DOHH2 (cell line): ENCODE results near the gene PGAP1.

Experiments used
- H3F3A ChIP-seq: fragments of 200-600 bp; sonication (generic), shearing (Covaris generic); 2 replicates; pipeline ENCODE4 v1.6.0; 2016; ENCODE audit warnings: antibody characterized with exemption, mild to moderate bottlenecking; ENCODE audit not compliant: control insufficient read depth, insufficient read depth
- H3K27ac ChIP-seq: fragments of 200-600 bp; sonication (generic); 2 replicates; pipeline ENCODE4 v1.5.1; 2014; ENCODE audit warnings: low read depth, mild to moderate bottlenecking, low read length, moderate library complexity
- H3K27me3 ChIP-seq: fragments of 200-600 bp; sonication (generic); 2 replicates; pipeline ENCODE4 v1.6.1; 2014; ENCODE audit warnings: mild to moderate bottlenecking, low read length, mixed read lengths; ENCODE audit not compliant: control insufficient read depth
- H3K36me3 ChIP-seq: fragments of 200-600 bp; sonication (generic); 2 replicates; pipeline ENCODE4 v1.6.1; 2014; ENCODE audit warnings: mild to moderate bottlenecking, low read length, moderate library complexity, mixed read lengths; ENCODE audit not compliant: control insufficient read depth
- H3K4me1 ChIP-seq: fragments of 200-600 bp; sonication (generic); 2 replicates; pipeline ENCODE4 v1.6.1; 2014; ENCODE audit warnings: mild to moderate bottlenecking, low read length, mixed read lengths; ENCODE audit not compliant: control insufficient read depth
- H3K4me2 ChIP-seq: fragments of 200-600 bp; sonication (generic); 2 replicates; pipeline ENCODE4 v1.6.0; 2014; ENCODE audit warnings: mild to moderate bottlenecking, low read length, moderate library complexity
- H3K4me3 ChIP-seq: fragments of 200-600 bp; sonication (generic); 2 replicates; pipeline ENCODE4 v1.5.1; 2014; ENCODE audit warnings: mild to moderate bottlenecking, low read length, mixed read lengths
- H3K79me2 ChIP-seq: fragments of 200-600 bp; sonication (generic); 2 replicates; pipeline ENCODE4 v1.6.1; 2014; ENCODE audit warnings: mild to moderate bottlenecking, low read length, mixed read lengths; ENCODE audit not compliant: control insufficient read depth
- H3K9me2 ChIP-seq: fragments of 200-600 bp; sonication (generic); replicated peaks from 2 replicates; pipeline ENCODE4 v1.6.1; 2014; ENCODE audit warnings: mild to moderate bottlenecking, low read length, mixed read lengths; ENCODE audit not compliant: control insufficient read depth
- H3K9me3 ChIP-seq: fragments of 200-600 bp; sonication (generic); 2 replicates; pipeline ENCODE4 v1.6.1; 2014; ENCODE audit warnings: antibody characterized with exemption, low read length, mixed read lengths; ENCODE audit not compliant: control insufficient read depth, insufficient read depth
- H4K20me1 ChIP-seq: fragments of 200-600 bp; sonication (generic); 2 replicates; pipeline ENCODE4 v1.6.0; 2014; ENCODE audit warnings: low read depth, mild to moderate bottlenecking, antibody characterized with exemption, low read length, moderate library complexity; ENCODE audit not compliant: control insufficient read depth, insufficient read depth
- EZH2phosphoT487 ChIP-seq: fragments of 200-600 bp; sonication (generic); IDR thresholded peaks from 2 replicates; pipeline ENCODE4 v1.6.1; 2017; ENCODE audit warnings: borderline replicate concordance, mild to moderate bottlenecking, antibody characterized with exemption, low read length, moderate library complexity, mixed read lengths
- TF ChIP-seq, protein P1 (sequence below): fragments of 200-600 bp; sonication (generic); IDR thresholded peaks from one replicate; pipeline ENCODE4 v1.5.1; 2014; ENCODE audit warnings: antibody characterized with exemption, mild to moderate bottlenecking, low read depth, low read length; ENCODE audit not compliant: poor library complexity, severe bottlenecking

The PGAP1 gene

DNA sequence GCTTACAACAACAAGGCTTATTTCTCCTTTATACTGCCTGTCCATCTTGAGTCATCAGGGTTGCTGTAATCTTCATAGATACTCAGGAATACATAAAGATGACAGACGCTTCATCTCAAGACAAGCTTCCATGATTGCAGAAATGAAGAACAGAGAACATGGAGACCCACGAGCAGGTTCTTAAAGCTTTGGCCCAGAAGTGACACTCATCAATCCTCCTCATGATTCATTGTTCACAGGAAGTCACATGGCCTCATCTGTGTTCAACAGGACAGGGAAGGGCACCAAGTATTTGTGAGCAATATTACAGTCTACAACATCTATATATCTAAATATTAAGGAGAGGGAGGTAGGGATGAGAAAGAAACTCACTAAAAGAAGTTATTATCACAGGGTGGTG lies 36.5 kb upstream of the PGAP1 start:
- TF ChIP-seq, protein P1, sequence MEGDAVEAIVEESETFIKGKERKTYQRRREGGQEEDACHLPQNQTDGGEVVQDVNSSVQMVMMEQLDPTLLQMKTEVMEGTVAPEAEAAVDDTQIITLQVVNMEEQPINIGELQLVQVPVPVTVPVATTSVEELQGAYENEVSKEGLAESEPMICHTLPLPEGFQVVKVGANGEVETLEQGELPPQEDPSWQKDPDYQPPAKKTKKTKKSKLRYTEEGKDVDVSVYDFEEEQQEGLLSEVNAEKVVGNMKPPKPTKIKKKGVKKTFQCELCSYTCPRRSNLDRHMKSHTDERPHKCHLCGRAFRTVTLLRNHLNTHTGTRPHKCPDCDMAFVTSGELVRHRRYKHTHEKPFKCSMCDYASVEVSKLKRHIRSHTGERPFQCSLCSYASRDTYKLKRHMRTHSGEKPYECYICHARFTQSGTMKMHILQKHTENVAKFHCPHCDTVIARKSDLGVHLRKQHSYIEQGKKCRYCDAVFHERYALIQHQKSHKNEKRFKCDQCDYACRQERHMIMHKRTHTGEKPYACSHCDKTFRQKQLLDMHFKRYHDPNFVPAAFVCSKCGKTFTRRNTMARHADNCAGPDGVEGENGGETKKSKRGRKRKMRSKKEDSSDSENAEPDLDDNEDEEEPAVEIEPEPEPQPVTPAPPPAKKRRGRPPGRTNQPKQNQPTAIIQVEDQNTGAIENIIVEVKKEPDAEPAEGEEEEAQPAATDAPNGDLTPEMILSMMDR, result no peak
- TF ChIP-seq EZH2phosphoT487, result no peak
- Histone ChIP-seq H4K20me1 (no peaks in the 10 kb centered on the region), H3K9me3 (no peaks in the 10 kb centered on the region), H3K4me3 (no peak overlapping the region), H3K9me2 (no peaks in the 10 kb centered on the region), H3K27ac (no peak overlapping the region), H3K4me1 (no peaks in the 10 kb centered on the region), H3K27me3 (peaks cover 8% of the 10 kb centered on the region; the same call in 1 of the 2 replicates), H3K36me3 (no peaks in the 10 kb centered on the region), H3K79me2 (no peaks in the 10 kb centered on the region), H3K4me2 (no peak overlapping the region), H3F3A (no peaks in the 10 kb centered on the region)

GRCh38 chr2:196962325-196962724 lies 35.8 kb upstream of the PGAP1 start:
- Histone ChIP-seq H3K4me1 (no peaks in the 10 kb centered on the region), H4K20me1 (no peaks in the 10 kb centered on the region), H3K4me2 (no peak overlapping the region), H3K9me3 (no peaks in the 10 kb centered on the region), H3K79me2 (no peaks in the 10 kb centered on the region), H3K9me2 (no peaks in the 10 kb centered on the region), H3K27me3 (peaks cover 8% of the 10 kb centered on the region; the same call in 1 of the 2 replicates), H3K4me3 (no peak overlapping the region), H3F3A (no peaks in the 10 kb centered on the region), H3K36me3 (no peaks in the 10 kb centered on the region), H3K27ac (no peak overlapping the region)
- TF ChIP-seq, protein P1, result no peak
- TF ChIP-seq EZH2phosphoT487, result no peak

DNA sequence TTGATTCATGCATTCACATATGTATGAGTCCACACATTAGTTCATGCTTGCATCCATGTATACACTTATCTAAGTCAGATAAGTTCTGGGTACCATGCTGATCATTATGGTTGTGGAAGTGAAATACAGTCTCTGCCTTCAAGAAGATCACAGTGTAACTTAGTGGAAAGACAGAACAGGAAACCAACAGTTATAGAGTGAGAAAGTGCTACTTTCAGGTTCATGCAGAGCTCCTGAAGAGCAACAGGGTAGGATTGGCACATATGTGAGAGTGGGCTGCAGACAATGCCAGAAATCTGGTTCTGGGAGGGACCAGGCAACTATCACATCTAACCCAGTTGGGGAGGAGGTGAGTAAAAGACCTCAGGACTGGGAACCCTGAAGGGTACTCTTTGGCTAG lies 35.4 kb upstream of the PGAP1 start:
- Histone ChIP-seq H3K27me3 (peaks cover 8% of the 10 kb centered on the region; the same call in 1 of the 2 replicates), H3K4me3 (no peak overlapping the region), H3F3A (no peaks in the 10 kb centered on the region), H3K4me1 (no peaks in the 10 kb centered on the region), H4K20me1 (no peaks in the 10 kb centered on the region), H3K9me2 (no peaks in the 10 kb centered on the region), H3K9me3 (no peaks in the 10 kb centered on the region), H3K27ac (no peak overlapping the region), H3K4me2 (no peak overlapping the region), H3K36me3 (no peaks in the 10 kb centered on the region), H3K79me2 (no peaks in the 10 kb centered on the region)
- TF ChIP-seq, protein P1, result no peak
- TF ChIP-seq EZH2phosphoT487, result no peak
